ENCODE results near the gene GCGR. TPM values are rescaled to one million over a fixed set of nuclear protein-coding genes. Genes with fewer than 3 reads are reported as not detected.
A peak's percentile ranks its signal among the peaks of the same experiment; 100 is the strongest.

GCGR gene
- total RNA-seq, 1 donor from 2014 or later: not detected

GRCh38 chr17:81833921-81834830, 30.2 kb downstream of the GCGR start:
- peaks cover 26% of the 10 kb centered on the region for H3K4me1 Mint-ChIP-seq (ENCODE audit: unreplicated experiment)
- peak overlapping the region; percentile 79 for H3K4me3 Mint-ChIP-seq (ENCODE audit: unreplicated experiment)
- DNase-seq (ENCODE audit: extremely low spot score, unreplicated experiment): peak; percentile 83
- H3K9me3 Mint-ChIP-seq (ENCODE audit: unreplicated experiment): no peaks in the 10 kb centered on the region
- TF ChIP-seq, protein P1, sequence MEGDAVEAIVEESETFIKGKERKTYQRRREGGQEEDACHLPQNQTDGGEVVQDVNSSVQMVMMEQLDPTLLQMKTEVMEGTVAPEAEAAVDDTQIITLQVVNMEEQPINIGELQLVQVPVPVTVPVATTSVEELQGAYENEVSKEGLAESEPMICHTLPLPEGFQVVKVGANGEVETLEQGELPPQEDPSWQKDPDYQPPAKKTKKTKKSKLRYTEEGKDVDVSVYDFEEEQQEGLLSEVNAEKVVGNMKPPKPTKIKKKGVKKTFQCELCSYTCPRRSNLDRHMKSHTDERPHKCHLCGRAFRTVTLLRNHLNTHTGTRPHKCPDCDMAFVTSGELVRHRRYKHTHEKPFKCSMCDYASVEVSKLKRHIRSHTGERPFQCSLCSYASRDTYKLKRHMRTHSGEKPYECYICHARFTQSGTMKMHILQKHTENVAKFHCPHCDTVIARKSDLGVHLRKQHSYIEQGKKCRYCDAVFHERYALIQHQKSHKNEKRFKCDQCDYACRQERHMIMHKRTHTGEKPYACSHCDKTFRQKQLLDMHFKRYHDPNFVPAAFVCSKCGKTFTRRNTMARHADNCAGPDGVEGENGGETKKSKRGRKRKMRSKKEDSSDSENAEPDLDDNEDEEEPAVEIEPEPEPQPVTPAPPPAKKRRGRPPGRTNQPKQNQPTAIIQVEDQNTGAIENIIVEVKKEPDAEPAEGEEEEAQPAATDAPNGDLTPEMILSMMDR (IDR thresholded peaks at IDR 0.05): no peak
- no peaks in the 10 kb centered on the region for H3K27me3 Mint-ChIP-seq (ENCODE audit: unreplicated experiment)
- peak overlapping the region; percentile 91 for H3K27ac Mint-ChIP-seq (ENCODE audit: unreplicated experiment)
- H3K36me3 Mint-ChIP-seq (ENCODE audit: unreplicated experiment): no peaks in the 10 kb centered on the region

DNA sequence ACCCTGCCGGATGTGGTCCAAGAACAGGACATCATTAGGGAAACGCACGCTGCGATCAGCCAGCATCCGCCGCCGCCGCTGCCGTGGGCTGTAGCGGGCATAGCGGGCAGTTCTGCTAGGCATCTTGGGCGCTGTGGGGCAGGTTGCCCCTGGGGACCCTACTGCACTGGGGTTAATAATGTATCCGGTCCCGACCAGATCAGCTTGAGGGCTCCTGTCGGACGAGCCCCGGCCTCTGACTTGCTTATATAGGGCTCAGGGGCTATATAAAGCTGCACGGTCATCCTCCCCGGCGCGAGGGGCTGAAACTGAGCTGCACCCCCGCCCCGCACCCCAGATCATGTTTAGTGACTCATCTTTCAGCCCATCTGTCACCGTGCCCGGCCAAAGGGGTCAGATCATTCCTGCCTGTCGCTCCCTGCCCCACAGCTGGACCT, 30.9 kb downstream of the GCGR start, which contains the start of gene PPP1R27:
Gene PPP1R27, minus strand, starts transcription at position 220 of the 437 bp plus-strand sequence. Its CDS starts 97 bp downstream, at position 123.
- peaks cover 21% of the 10 kb centered on the region for H3K4me1 Mint-ChIP-seq (ENCODE audit: unreplicated experiment)
- H3K36me3 Mint-ChIP-seq (ENCODE audit: unreplicated experiment): no peaks in the 10 kb centered on the region
- no peak for DNase-seq (ENCODE audit: extremely low spot score, unreplicated experiment)
- H3K27ac Mint-ChIP-seq (ENCODE audit: unreplicated experiment): peak within 1 kb of the TSS; percentile 91
- TF ChIP-seq, protein P1 (IDR thresholded peaks at IDR 0.05): no peak
- H3K4me3 Mint-ChIP-seq (ENCODE audit: unreplicated experiment): peak within 1 kb of the TSS; percentile 79
- no peaks in the 10 kb centered on the region for H3K27me3 Mint-ChIP-seq (ENCODE audit: unreplicated experiment)
- H3K9me3 Mint-ChIP-seq (ENCODE audit: unreplicated experiment): no peaks in the 10 kb centered on the region

GRCh38 chr17:81837641-81838040, 33.7 kb downstream of the GCGR start:
- no peak for DNase-seq (ENCODE audit: extremely low spot score, unreplicated experiment)

GRCh38 chr17:81838753-81839255, 34.9 kb downstream of the GCGR start:
- no peak for DNase-seq (ENCODE audit: extremely low spot score, unreplicated experiment)
- no peaks in the 10 kb centered on the region for H3K27me3 Mint-ChIP-seq (ENCODE audit: unreplicated experiment)

More at GRCh38 chr17:81837641-81838040, 33.7 kb downstream of the GCGR start:
- TF ChIP-seq, protein P1 (IDR thresholded peaks at IDR 0.05): no peak
- no peaks in the 10 kb centered on the region for H3K9me3 Mint-ChIP-seq (ENCODE audit: unreplicated experiment)
- no peak overlapping the region for H3K27ac Mint-ChIP-seq (ENCODE audit: unreplicated experiment)
- H3K36me3 Mint-ChIP-seq (ENCODE audit: unreplicated experiment): no peaks in the 10 kb centered on the region
- peaks cover 5% of the 10 kb centered on the region for H3K4me1 Mint-ChIP-seq (ENCODE audit: unreplicated experiment)
- H3K4me3 Mint-ChIP-seq (ENCODE audit: unreplicated experiment): no peak overlapping the region
- H3K27me3 Mint-ChIP-seq (ENCODE audit: unreplicated experiment): no peaks in the 10 kb centered on the region

More at GRCh38 chr17:81838753-81839255, 34.9 kb downstream of the GCGR start:
- H3K27ac Mint-ChIP-seq (ENCODE audit: unreplicated experiment): no peak overlapping the region
- peaks cover 3% of the 10 kb centered on the region for H3K4me1 Mint-ChIP-seq (ENCODE audit: unreplicated experiment)
- no peaks in the 10 kb centered on the region for H3K36me3 Mint-ChIP-seq (ENCODE audit: unreplicated experiment)
- H3K9me3 Mint-ChIP-seq (ENCODE audit: unreplicated experiment): no peaks in the 10 kb centered on the region
- TF ChIP-seq, protein P1 (IDR thresholded peaks at IDR 0.05): no peak
- no peak overlapping the region for H3K4me3 Mint-ChIP-seq (ENCODE audit: unreplicated experiment)
